T-helper 1 cell (primary cell): Measurements from ENCODE around the gene ANO5.
"Not testable (repeated sequence)": the region's sequence is repeated elsewhere in the genome, so short reads cannot be mapped to it uniquely, and the experiment has no call there.

Experiments used
- DNase-seq, 5 donors: peaks; one replicate each; pipeline ENCODE4 v3.0.0-alpha.2; 2012 to 2020

Gene ANO5

DNA sequence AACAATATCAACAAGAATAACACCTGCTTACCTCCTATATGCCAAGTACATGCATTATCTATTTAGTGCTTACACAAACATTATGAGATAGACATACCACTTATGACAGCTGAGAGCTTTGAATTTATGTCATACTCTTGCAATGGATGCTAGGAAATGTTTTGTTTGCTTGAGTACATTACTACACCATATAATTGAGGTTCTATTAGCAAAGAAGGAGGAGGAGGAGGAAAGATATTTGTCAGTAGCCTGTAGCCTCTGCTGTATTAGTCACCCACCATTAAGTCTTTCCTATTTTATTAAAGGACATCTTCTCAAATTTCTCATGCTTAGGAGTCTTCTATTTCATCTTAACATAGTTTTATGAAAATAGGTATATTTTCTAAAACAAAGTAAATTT, 6.4 kb downstream of the ANO5 start:
- no peak for DNase-seq

DNA sequence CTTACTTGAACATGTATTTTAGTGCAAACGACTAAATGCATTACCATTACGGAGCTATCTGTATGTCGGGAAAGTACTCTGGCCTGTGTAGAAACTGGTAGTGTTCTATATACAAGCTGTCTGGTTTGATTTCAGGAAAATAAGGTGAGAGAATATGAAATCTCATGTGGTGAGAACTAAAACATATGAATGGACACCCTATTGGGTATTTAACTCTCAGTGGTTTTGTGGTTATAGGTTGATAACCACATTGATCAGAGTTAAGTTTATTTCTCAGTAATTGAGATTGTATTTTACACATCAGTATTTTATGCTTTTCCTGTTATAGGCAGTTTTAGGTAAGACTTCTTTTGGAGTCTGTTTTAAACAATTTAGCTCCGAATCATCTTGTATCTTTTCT, 10.4 kb downstream of the ANO5 start:
- DNase-seq: no peak

DNA sequence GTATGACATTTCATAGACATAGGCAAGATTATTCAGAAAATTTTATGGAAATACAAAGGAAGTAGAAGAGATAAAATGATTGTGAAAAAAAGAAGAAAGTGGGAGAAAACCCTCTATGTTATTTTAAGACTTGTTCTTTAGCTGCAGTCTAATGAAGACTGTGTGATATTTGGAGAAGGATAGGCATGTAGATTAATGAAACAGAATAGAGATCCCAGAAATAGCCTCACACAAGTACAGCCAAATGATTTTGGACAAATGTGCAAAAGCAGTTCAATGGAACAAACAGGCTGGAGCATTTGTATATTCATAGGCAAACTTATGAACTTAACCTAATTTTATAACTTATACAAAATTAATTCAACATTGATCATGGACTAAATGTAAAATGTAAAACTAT, 14.3 kb downstream of the ANO5 start:
- DNase-seq: no peak

DNA sequence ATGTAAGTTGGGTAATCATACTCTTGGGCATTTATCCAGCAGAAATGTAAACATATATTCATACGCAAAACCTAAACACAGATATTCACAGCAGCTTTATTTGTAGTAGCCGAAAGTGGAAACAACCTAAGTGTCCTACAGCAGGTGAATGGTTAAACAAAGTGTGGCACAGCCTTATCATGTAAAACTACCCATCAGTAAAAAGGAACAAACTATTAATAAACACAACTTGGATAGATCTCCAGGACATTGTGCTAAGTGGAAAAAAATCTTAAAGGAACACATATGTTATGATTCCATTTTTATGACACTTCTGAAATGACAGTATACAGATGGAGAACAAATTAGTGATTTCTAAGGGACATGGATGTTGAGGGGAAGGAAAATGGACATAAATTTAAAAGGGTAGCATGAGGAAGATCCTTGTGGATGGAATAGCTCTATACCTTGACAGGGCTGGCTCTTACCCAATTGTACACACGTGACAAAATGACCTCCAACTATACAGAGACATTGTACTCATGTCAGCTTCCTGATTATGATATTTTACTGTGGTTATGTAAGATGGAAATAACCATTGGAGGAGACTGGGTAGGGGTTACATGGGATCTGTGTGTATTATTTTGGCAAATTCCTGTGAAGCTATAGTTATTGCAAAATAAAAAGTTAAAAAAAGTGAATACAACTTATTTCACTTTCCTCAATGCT, 15.4 kb downstream of the ANO5 start:
- no peak for DNase-seq

DNA sequence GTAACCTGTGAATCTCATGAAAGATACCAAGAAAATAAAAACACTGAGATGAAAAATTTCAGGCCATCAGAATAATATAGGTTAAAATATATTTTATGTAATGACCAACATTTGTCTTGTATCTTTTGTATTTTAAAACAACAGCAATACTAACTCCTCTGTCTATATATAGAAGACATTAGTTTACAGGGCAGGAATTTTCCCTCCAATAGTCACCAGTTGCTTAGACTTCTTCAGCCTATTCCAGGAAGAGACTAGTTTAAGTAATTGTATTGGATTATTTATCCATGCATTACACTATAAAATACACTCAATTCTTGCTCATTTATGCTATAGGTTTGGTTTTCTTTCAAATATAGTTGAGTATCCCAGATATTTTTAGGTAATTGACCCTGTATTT, 24.1 kb downstream of the ANO5 start:
- DNase-seq: no peak

DNA sequence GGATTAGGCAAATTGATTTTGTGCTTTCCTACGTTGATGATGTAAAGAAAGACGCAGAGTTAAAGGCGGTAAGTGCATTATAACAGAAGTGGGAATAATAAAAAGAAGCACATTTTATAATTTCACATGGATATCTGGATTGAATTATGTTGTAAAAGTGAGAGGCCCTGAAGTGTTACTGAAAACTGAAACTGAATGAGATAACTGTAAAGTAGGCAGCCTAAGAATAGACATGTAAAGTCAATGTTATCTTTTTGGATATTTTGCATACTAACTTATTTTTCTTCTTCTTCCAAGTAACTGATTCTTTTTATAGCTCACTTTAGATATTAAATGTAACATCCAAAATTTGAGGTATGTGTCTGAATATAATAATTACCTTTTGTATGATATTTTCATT, 28.3 kb downstream of the ANO5 start:
- DNase-seq: no peak

DNA sequence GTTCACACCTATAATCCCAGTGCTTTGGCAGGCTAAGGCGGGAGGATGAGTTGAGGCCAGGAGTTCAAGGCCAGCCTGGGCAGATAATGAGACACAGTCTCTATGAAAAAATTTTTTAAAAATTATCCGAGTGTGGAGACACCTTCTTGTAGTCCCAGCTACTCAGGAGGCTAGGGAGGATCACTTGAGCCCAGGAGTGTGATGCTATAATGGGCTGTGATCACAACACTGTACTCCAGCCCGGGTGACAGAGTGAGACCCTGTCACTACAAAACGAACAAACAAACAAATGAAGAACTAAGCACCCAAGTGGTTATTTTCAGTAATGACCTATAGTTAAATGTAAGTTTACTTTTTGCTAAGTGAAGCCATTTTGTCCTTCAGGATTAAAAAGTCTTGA, 32.3 kb downstream of the ANO5 start:
- DNase-seq: no peak

DNA sequence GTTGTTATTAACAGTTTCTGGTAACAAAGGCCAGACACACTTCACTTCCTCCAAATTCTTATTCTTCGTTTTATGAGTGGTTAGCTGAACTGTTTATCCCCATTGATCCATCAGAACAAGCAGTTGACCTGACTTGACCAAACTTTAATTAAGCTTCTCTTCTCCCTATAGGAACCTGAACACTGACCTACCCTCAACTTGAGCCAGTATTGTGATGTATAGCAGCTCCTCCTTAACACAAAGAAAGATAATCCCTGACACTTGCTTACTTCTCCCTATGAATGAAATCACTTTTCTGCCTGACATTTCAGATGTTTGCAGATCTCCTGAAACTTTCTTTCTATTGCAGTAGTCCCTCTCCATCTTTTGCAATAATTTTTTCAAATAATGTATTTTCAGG, 41.9 kb downstream of the ANO5 start:
- DNase-seq: no peak

DNA sequence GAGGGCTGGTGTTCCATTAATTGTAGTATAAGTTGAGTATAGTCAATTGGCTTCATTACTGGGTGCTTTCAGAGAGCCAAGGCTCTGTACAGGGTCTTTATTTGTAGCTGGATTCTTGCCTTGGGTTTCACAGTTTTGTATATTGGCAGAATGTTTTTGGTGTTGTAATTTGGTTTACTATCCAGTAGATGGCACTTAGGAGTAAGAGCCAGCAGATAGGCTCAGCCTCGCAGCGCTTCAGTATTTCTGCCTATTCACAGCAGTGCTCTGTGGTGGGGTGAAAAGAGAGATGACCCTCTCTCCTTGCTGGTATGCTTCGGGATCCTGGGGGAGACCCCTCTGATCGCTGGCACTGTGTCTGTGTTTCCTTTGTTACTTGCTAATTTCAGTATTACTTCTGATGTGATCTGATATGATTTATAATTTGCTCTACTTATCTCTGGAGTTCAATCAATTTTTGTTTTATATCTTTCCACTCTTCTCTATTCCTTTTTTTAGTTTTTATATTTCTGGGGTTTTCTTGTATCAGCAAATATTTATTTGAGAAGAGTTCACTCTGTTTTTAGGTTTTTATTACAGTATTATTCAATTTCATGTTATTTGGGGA, 52.2 kb downstream of the ANO5 start:
- DNase-seq: peak in 1 of 5 donors; percentile 7

DNA sequence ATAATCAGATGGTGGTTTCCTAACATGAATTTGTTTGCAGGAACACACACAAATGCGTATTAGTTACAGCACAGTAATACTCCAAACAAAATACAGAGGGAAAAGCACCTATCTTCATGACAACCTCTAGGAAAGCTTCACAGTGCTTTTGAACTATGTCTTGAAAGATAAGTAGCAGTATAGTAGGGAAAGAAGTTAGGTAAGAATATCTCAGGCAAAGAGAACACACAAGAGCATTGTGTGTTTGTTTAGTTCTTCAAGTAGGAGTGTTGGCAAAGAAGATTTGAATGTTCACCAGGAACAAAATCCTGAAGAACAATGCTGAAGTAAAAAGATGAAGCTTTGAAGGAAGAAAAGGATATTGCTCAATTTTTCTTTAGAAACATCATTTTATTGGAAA, 54.1 kb downstream of the ANO5 start:
- DNase-seq: no peak

DNA sequence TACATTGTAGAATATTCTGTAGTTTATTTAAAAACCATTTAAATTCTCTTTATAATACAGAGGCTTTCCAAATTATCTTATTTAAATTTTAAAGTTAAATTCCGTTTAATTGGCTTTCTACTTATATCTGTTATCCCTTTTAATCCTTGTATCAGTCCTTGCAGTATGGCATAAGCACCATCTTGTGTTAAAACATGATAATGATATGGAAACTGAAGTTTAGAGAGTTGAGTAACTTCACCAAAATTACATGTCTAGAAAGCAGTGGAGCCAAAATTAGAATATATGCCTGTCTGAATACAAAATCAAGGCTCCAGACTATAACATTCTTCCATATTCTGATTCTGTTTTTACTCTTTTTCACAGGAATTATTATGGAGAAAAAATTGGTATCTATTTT, 57.0 kb downstream of the ANO5 start:
- no peak for DNase-seq

DNA sequence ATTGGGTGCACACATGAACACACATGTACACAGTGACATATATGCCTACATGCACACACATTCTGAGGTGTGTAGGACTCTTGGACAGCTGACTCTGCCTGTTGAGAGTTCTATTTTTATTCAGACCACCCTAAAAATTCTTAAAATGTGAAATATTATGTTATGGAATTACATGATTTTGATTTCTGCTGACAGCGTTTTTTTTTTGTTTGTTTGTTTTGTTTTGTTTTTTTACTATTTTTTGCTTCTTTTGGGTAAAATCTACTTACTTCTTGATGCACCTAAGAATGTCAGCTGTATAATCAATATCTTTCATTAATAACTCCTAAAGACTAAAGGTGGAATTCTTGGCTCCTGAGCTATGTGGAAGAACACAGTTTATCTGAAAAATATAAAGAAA, 64.0 kb downstream of the ANO5 start:
- DNase-seq: no peak

DNA sequence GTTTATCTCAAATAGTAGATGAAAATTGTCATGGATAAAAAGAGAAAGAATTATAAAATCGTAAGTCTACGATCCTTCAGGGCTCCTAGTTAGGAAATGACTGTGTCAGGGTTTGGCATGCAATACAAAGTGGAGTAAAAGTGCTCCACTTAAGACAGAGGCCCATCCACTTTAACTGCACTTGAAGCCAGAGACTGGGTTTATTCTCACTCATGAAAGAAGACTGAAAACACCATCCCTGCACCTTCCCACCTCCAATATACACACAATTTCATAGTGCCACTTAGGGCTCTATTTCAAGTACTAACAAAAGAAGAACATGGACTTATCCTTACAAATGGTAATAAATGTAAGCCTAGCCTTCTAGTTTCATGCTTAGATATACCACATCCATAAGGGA, 70.7 kb downstream of the ANO5 start:
- DNase-seq: no peak

DNA sequence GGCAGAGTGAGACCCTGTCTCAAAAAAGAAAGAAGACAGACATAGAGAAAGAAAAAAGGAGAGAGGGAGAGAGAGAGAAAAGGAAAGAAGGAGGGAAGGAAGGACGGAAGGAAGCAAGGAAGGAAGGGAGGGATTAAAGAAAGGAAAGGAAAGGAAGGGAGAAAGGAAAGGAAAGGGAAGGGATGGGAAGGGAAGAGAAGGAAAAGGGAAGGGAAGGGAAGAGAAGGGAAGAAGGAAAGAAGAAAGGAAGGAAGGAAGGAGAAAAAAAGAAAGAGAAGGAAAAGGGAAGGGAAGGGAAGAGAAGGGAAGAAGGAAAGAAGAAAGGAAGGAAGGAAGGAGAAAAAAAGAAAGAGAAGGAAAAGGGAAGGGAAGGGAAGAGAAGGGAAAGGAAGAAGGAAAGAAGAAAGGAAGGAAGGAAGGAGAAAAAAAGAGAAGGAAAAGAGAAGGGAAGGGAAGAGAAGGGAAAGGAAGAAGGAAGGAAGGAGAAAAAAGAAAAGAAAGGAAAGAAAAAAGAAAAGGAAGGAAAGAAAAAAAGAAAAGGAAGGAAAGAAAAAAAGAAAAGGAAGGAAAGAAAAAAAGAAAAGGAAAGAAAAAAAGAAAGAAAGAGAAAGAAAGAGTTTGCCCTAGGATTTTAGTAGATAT, 76.2 kb downstream of the ANO5 start:
- not testable (repeated sequence) for DNase-seq

DNA sequence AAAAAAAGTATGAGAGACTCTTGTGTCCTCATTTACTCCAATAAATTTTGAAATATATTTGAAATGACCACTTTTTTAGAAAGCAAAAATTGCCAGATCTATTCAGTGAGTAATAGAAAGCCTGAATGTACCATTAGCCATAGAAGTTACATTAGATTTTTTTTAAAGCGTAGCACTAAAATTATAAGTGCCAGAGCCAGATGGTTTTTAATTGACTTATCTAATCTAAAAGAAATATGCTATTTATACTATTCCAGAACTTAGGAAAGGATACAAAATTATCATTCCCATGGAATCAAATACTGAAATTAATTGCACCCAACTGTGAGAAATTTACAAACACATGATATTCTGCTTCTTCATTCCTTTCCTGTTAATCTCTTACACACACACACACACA, 80.9 kb downstream of the ANO5 start:
- DNase-seq: no peak

DNA sequence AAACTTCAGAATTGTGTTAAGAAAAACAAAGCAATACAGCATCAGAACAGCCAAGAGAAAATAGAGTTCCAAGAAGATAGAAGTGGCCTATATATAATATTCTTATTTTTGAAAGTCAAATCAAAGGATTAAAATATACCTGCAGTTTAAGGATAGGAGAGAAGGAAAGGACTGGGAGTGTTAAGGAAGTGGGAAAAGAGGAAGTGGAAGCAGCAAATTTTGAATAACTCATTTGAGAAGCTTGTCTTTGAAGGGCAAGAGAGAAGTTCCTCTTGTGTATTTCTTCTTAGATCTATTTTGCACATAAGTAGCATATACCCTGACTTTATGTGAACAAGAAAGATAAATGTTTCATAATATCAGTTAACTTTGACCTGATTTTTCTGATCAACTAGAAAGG, 82.7 kb downstream of the ANO5 start:
- no peak for DNase-seq

DNA sequence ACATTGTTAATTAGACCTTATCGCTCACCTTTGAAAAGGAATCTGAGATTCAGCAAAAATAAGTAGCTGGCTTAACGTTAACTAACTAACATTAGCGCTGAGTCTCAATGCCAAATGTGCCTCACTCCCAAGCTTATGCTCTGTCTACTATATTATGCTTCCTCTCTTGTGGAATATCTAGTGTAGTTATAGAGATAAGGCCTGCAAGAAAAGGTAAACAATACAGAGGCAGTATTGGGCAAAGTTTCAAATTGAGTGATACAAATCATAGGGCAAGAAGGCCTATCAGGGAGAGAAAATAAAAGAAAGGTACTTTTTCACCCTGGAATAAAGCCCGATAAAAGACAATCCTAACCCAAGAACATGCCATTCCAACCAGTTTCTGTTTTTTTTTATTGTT, 83.7 kb downstream of the ANO5 start:
- no peak for DNase-seq

DNA sequence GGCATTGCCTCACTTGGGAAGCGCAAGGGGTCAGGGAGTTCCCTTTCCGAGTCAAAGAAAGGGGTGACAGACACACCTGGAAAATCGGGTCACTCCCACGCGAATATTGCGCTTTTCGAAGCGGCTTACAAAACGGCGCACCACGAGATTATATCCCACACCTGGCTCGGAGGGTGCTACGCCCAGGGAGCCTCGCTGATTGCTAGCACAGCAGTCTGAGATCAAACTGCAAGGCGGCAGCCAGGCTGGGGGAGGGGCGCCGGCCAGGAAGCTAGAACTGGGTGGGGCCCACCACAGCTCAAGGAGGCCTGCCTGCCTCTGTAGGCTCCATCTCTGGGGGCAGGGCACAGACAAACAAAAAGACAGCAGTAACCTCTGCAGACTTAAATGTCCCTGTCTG, 92.1 kb downstream of the ANO5 start:
- not testable (repeated sequence) for DNase-seq

DNA sequence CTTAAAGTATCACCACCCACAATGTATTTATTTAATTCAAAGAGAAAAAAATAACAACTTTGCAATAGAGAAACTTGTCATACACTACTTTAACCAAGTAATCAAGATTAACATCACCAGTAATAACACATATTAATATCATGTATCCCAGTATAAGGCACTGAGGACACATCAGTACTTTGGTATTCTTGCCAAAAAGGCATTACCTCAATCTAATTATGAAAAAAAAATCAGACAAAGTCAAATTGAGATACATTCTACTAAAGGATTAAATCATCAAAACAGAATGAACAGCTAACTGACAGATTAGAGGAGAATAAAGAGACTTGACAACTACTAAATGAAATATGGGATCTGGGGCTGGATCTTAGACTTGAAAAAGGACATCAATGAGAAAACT, 109.5 kb downstream of the ANO5 start:
- no peak for DNase-seq

DNA sequence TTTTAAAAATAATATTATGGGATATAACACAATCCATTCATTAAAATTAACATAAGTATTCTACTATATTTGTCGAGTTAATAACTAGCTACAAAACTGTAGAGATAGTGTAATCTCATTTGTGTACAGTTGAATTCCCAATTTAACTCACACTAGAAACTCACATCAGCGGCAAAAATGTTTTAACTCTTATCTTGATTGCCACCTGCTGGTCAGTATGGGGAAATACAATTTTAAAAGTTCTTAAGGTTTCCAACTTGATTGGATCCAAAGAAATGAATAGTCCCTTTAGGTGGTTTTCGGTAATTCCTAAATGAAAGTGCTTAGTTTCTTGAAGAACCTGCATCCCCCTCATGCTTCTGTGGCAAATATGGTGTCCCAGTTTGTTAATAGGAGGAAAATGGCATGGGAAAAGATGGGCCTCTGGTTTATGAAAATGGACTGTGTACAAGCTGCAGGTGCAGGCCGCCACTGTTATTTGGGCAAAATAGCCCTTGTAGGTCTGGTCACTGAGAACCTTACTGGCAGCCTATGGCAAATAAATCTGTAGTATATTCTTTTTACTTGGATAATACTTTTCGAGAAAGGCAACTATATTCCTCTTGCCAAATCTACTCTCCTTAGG, 111.6 kb downstream of the ANO5 start:
- DNase-seq: no peak

DNA sequence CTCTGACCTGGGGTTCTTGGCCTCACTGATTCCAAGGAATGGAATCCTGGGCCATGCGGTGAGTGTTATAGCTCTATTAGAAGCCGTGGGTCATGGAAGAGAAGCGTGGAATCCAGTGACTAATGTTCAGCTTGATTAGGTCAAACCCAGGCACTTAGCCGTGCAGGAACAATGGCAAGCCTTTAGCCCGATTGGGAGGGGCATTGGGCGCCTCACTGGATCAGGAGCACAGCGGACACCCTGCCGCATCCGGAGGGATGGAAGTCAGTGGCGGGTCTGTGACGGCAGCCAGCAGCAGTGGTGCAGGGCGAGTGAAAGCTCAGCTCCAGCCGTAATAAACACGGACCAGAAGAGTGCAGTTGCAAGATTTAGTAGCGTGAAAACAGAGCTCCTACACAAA, 124.8 kb downstream of the ANO5 start:
- DNase-seq: no peak

DNA sequence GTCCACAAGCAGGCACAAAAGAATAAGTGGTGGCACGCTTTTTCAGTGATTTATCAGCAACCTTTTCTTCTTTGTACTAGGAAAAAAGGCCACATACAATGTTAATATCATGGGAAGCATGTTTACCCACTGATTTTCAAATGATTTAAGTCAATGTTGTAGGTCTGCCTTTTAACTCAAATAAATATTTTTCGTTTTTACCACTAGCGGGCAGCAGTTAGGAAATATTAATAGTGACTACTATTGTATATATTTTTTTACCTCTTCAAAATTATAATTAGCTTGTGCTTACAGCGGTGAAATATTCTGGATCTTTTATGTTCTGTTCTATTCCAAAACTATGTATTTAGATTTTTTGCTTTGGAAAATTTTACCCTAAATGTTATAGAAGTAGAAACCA, 138.9 kb downstream of the ANO5 start:
- DNase-seq: no peak
